Measurements from ENCODE around the gene SIGLEC15.
A peak's percentile ranks its signal among the peaks of the same experiment; 100 is the strongest.

SIGLEC15 gene

GRCh38 chr18:45876161-45876560 lies 50.7 kb downstream of the SIGLEC15 start:
- FAIRE-seq (no peak), DNase-seq (ENCODE audit: low spot score) (no peak)

- FAIRE-seq, result no peak
These were observed 51.9 kb downstream of the SIGLEC15 start for GRCh38 chr18:45877403-45877802.

GRCh38 chr18:45879681-45880655 lies 54.5 kb downstream of the SIGLEC15 start:
- FAIRE-seq (no peak), DNase-seq (ENCODE audit: low spot score) (peak; percentile 21)

More at GRCh38 chr18:45877403-45877802, 51.9 kb downstream of the SIGLEC15 start:
- DNase-seq (ENCODE audit: low spot score), result no peak

GRCh38 chr18:45880876-45881558 lies 55.5 kb downstream of the SIGLEC15 start:
- DNase-seq (ENCODE audit: low spot score) (no peak), FAIRE-seq (no peak)

- DNase-seq (ENCODE audit: low spot score) (no peak), FAIRE-seq (no peak)
These were observed 62.1 kb downstream of the SIGLEC15 start for GRCh38 chr18:45887585-45887984.

GRCh38 chr18:45889419-45890064 lies 64.1 kb downstream of the SIGLEC15 start:
- FAIRE-seq, result no peak
- DNase-seq (ENCODE audit: low spot score), result no peak

GRCh38 chr18:45890606-45891005 lies 65.1 kb downstream of the SIGLEC15 start:
- FAIRE-seq, result no peak
- no peak for DNase-seq (ENCODE audit: low spot score)

- no peak for DNase-seq (ENCODE audit: low spot score)
- FAIRE-seq, result no peak
These were observed 66.3 kb downstream of the SIGLEC15 start for GRCh38 chr18:45891806-45892205.

Data from RCC 7860 (cell line).